GM12873 (cell line): ENCODE results near the gene ITM2B.

Experiments
- CTCF ChIP-seq: IDR thresholded peaks from 2 replicates; pipeline ENCODE4 v1.5.1; 2012; ENCODE audit warnings: low read depth, mild to moderate bottlenecking, moderate library complexity, low read length, control low read depth; ENCODE audit not compliant: insufficient read depth; ENCODE audit errors: missing control alignments

Gene ITM2B

GRCh38 chr13:48316826-48317510, 84.0 kb downstream of the ITM2B start:
- no peak for TF ChIP-seq CTCF

- no peak for TF ChIP-seq CTCF
Measured at GRCh38 chr13:48317511-48318376, 84.7 kb downstream of the ITM2B start.

- TF ChIP-seq CTCF, result no peak
Measured at GRCh38 chr13:48318377-48318811, 85.4 kb downstream of the ITM2B start.

GRCh38 chr13:48318821-48319511, 86.0 kb downstream of the ITM2B start:
- no peak for TF ChIP-seq CTCF
